Stimulated activated CD8-positive, alpha-beta memory T cell treated with anti-CD3 and anti-CD28 coated beads, Interleukin-4, amount 100 ng/mL, for 48 hours (primary cell): ENCODE measurements around the gene NECTIN1.

Source experiments
- DNase-seq: peaks from one replicate; pipeline ENCODE4 v3.0.0-alpha.2; 2020

NECTIN1 gene

GRCh38 chr11:119730789-119731386, 1.9 kb upstream of the NECTIN1 start:
- no peak for DNase-seq

DNA sequence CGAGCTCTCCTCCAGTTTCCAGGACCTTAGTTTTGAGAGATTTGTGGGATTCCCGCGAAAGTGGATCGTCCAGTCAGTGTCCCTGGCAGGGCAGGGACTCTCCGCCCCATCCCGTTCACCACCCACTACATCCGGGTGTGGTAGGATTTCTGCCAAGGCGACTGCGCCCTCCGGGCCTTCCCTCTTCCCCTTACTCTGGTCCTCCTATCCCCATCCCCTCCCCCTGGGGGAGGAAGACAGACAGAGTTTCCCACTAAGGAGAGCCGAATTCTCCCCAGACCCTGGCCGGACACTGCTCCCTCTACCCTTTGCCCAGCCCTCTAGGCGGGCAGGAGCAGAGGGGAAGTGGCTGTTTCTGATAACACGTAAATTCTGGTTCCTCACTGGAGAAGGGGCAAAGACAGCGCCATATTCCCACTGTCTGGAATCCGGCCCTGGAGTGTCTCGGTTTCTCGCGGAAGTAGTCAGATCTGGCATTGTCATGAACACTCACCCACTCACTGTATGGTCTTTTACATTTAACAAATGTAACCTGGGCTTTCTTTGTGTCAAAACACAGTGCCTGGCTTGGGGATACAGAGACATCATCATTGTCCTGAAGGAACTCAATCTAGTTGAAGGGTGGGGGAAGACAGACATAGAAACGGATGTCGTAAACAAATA, 1.1 kb upstream of the NECTIN1 start:
- no peak for DNase-seq

- DNase-seq = no peak
These were observed 554 bp upstream of the NECTIN1 start for GRCh38 chr11:119729581-119729927.

DNA sequence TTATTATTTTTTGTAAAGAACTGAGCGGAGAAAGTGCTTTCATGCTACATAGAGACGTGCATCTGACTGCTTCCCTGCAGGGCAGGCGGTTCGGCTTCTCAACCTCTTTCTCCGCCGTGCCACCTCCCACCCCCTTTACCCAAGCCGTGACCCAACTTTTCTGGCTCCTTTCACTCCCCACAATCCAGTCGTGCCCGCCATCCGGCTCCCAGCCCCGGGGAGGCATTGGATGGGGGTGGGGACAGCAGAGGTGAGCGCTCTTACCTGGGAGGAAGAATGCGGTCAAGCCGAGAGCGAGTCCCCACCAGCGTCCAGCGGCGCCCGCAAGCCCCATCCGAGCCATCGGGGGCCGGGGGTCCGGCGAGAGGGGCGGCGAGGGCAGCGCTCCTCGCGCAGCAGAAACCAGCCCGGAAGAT, 781 bp downstream of the NECTIN1 start:
- peak; percentile 35 for DNase-seq

DNA sequence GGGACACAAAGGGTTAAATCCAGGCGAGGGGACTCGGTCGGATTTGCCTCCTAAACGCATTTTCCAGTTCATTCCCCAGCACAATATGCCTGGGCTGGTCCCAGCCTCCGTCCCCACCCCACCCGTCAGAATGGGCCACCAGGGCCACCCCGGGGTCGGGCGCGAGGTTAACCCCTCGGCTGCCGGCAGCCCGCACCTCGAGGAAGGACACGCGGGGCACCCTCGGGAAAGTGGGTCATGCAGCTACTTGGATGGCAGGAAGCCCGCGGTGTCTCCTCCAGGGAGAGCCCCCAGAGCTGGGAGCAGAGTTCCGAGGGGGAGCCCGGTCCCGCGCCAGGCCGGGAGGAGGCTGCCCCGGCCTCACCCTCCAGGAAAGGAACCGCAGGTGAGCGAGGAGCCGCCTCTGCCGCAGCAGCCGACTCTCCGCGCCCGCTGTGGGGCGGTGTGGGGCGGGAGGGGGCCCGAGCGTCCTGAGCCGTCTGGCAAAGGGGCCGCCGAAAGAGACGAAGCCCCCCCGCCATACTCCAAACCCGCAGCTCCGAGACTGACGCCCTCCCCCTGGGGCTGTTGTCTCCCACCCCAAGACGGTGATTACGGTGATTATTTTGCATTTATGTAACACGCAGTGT, 1.4 kb downstream of the NECTIN1 start:
- no peak for DNase-seq

GRCh38 chr11:119726585-119727522, 2.1 kb downstream of the NECTIN1 start:
- DNase-seq = no peak

DNA sequence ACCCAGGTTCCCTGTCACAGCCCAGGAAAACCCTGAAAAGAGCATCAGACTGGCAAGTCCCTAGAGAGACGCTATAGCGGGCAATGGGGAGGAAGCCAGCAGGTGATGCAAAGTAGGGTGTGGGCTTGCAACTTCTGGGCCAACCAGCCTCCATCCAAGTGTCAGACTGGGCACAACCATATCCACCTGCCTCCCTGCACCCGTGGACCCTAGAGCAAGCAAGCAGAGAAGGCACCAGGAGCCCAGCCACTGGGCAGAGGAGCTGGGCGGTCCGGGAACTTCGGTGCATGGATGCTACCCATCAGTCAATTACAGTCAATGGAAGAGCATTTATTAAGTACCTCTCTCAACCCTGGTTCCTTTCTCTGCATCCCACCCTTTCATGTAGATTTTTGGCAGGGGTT, 2.8 kb downstream of the NECTIN1 start:
- DNase-seq = no peak

- no peak for DNase-seq
These were observed 4.0 kb downstream of the NECTIN1 start for GRCh38 chr11:119724956-119725355.

GRCh38 chr11:119723952-119724325, 5.1 kb downstream of the NECTIN1 start:
- no peak for DNase-seq

GRCh38 chr11:119723243-119723951, 5.6 kb downstream of the NECTIN1 start:
- no peak for DNase-seq

GRCh38 chr11:119722281-119722794, 6.7 kb downstream of the NECTIN1 start:
- DNase-seq = no peak

DNA sequence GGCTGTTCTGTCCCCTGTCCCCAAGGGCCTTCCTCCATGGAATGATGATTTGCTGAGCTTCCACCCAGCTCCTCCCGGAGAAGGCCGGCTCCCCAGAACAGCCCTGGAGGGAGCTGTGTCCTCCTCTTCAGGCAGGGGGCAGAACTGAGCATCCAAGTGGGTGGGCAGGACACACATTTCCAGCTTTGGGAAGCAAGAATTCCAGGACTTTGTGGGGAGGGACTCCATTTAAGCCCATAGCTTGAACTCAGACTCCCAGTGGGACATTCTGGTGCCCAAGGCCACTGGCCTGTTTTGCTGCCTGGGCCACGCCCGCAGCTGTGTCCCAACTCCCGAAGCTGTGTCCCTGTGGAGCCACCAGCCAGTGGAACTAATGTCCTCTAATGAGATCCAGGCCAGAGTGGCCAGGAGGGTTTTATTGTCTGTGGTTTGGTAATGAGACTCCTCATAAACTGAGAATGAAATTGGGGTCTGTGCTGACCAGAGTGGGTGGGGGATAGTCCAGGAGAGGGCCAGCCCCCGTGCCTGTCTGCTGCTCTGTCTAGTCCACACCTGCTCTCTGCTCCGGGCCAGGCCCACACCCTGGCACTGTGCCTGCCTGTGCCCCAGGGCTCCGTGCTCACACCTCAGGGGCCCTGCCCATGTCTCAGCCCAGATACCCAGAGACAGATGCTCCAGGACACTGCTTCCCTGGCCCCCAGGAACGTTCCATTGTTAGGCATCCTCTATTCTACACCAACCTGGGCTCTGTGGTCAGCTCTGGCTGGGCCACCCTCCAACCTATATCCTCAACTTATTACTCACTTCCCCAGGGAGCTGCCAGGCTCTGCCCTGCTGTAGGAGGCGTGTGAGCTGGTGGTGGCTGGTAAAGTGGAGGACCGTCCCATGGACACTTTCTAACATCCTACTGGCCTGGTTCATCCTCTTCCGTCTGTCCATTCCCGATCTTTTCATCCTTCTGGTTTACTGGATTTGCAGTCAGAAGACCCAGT, 7.6 kb downstream of the NECTIN1 start:
- DNase-seq = no peak

GRCh38 chr11:119720311-119720913, 8.6 kb downstream of the NECTIN1 start:
- DNase-seq = no peak

DNA sequence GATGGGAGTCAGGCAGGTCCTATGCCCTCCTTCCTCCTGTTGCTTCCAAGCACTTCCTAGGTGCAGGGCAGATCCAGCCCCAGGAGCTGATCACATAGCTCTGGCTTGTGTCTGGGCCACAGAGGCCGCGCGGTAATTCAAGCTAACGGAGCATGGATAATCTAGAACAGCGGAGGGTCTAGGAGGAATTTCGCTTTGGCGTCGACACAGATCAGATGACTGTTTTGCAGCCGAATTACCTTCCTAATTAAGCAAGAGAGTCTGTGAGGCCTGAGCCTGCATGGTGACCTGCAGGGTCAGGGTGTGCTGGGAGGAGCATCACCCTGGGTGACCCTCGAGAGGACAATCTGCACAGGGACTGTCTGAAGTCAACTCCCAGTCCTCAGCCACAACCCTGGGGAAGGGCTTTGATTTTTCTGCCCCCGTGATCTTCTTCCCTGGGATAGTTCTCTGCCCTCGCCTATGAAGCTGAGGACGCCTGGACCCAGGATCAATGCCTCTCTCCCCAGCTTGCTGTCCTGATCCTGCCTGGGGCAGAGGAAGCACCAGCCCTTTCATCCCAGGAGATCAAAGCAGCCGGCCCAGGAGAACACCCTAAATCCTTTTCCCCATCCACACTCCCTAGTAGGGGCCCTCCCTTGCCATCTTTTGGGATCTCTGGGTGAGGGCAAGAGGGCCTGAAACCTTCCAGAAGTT, 11.0 kb downstream of the NECTIN1 start:
- no peak for DNase-seq

- no peak for DNase-seq
These were observed 12.2 kb downstream of the NECTIN1 start for GRCh38 chr11:119716582-119717498.

DNA sequence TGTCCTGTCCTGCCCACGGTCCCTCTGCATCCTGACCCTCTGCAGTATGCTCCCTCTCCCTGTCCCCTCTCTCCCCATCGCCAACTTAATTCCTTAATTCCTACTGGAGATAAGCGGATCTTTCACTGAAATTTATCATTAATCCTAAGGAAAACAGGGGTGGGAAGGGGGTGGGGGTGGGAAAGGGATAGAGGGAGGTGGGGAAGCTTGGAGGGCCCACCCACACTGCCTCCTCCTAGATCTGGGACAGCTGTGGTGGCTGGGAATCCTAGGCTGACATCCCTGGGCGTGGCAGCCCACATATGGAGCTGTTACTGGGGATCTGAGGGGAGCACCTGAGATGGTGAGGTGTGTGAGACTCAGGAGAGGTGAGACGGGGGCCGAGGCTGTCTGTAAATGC, 14.4 kb downstream of the NECTIN1 start:
- DNase-seq = no peak

GRCh38 chr11:119714189-119714588, 14.8 kb downstream of the NECTIN1 start:
- DNase-seq = no peak

GRCh38 chr11:119713359-119714040, 15.5 kb downstream of the NECTIN1 start:
- no peak for DNase-seq
